ENCODE data around the gene ANKRD22. TPM values are rescaled to one million over a fixed set of nuclear protein-coding genes. Genes with fewer than 3 reads are reported as not detected.

ANKRD22 gene
- total RNA-seq: 0.71 TPM
- long read RNA-seq, partial matches to known transcripts: 0 of 1 reads
- long read RNA-seq, other reads (novel, unspliced or antisense): 0 of 1 reads

GRCh38 chr10:88851706-88852105, at the start of gene ANKRD22:
Gene ANKRD22 (minus strand): TSS chr10:88851844. CDS start chr10:88851607, 237 bp downstream.
- intact Hi-C loops (cut with DNase I): no loop called here
- Histone ChIP-seq H3K4me1 (peaks cover 34% of the 10 kb centered on the region), H3K4me3 (no peak within 1 kb of the TSS), H3K9me3 (no peaks in the 10 kb centered on the region), H3K27me3 (ENCODE audit: low read depth) (no peaks in the 10 kb centered on the region), H3K36me3 (no peaks in the 10 kb centered on the region), H3K27ac (peak within 1 kb of the TSS; percentile 37)
- ATAC-seq (peak; percentile 92 to 93), DNase-seq (peak; percentile 51)
- TF ChIP-seq, protein P1, sequence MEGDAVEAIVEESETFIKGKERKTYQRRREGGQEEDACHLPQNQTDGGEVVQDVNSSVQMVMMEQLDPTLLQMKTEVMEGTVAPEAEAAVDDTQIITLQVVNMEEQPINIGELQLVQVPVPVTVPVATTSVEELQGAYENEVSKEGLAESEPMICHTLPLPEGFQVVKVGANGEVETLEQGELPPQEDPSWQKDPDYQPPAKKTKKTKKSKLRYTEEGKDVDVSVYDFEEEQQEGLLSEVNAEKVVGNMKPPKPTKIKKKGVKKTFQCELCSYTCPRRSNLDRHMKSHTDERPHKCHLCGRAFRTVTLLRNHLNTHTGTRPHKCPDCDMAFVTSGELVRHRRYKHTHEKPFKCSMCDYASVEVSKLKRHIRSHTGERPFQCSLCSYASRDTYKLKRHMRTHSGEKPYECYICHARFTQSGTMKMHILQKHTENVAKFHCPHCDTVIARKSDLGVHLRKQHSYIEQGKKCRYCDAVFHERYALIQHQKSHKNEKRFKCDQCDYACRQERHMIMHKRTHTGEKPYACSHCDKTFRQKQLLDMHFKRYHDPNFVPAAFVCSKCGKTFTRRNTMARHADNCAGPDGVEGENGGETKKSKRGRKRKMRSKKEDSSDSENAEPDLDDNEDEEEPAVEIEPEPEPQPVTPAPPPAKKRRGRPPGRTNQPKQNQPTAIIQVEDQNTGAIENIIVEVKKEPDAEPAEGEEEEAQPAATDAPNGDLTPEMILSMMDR (IDR thresholded peaks at IDR 0.05): no peak

- DNase-seq (no peak), ATAC-seq (no peak)
- intact Hi-C loops (cut with DNase I): no loop called here
- Histone ChIP-seq H3K27ac (no peak overlapping the region), H3K4me1 (peaks cover 16% of the 10 kb centered on the region), H3K27me3 (ENCODE audit: low read depth) (no peaks in the 10 kb centered on the region), H3K9me3 (no peaks in the 10 kb centered on the region), H3K36me3 (peaks cover 7% of the 10 kb centered on the region), H3K4me3 (no peak overlapping the region)
- TF ChIP-seq, protein P1 (IDR thresholded peaks at IDR 0.05): no peak
Observed at GRCh38 chr10:88899886-88900285, 48.2 kb upstream of the ANKRD22 start.

DNA sequence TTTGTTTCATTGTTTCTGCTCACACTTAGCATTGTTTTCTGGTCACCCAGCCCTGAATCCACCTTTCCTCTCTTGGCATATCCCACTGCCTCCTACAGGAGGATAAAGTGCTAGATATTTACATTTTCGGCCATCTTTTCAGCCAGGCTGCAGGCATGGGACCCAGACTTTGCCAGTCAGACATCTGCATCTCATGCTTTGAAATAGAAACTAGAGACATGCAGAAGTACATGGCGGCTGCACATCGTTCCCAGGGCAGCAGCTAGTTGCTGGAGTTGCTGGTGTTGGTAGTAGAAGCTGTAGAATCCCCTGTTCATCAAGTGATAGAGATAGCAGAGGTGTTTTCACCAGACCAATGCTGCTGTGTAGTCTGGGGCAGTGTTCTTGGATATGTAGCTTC, 47.1 kb upstream of the ANKRD22 start:
- Histone ChIP-seq H3K4me3 (no peak overlapping the region), H3K4me1 (peaks cover 16% of the 10 kb centered on the region), H3K27ac (no peak overlapping the region), H3K9me3 (no peaks in the 10 kb centered on the region), H3K36me3 (peaks cover 3% of the 10 kb centered on the region), H3K27me3 (ENCODE audit: low read depth) (no peaks in the 10 kb centered on the region)
- intact Hi-C loops (cut with DNase I): no loop called here
- DNase-seq (no peak), ATAC-seq (no peak)
- TF ChIP-seq, protein P1 (IDR thresholded peaks at IDR 0.05): no peak

GRCh38 chr10:88896994-88897853, 45.6 kb upstream of the ANKRD22 start:
- no peaks in the 10 kb centered on the region for H3K27me3 ChIP-seq (ENCODE audit: low read depth)
- H3K36me3 ChIP-seq: no peaks in the 10 kb centered on the region
- intact Hi-C loops (cut with DNase I): no loop called here
- no peak overlapping the region for H3K4me3 ChIP-seq
- H3K9me3 ChIP-seq: no peaks in the 10 kb centered on the region
- DNase-seq (no peak), ATAC-seq (no peak)
- peak overlapping the region; percentile 15 for H3K27ac ChIP-seq
- TF ChIP-seq, protein P1 (IDR thresholded peaks at IDR 0.05): no peak
- peaks cover 24% of the 10 kb centered on the region for H3K4me1 ChIP-seq

DNA sequence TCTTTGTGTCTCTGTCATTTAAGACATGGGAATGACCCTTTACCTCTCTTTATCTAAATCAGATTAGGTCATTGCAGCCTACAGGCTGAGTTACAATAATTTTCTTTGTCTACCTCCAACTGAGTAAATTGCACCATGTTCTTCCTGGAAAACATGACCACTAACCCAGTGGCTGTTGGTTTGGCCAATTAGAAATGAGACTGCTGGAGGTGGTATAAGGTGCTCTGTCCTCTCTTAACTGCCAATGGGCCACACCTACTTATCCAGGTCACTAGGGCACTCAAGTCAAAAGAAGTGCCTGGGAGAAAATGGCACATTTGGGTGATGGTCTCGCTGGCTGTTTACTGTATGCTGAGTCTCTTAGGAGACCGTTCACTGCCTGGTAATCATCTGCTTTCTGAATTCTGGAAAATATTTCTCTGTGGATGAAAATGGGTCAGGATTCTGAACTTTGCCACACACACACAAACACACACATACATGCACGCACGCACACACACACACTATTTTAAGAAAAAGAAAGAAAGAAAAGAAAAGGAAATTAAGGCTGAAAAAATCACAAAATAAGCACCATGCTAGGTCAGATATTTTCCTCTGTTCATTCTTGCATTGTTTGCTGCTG, 44.8 kb upstream of the ANKRD22 start:
- Histone ChIP-seq H3K4me3 (no peak overlapping the region), H3K9me3 (no peaks in the 10 kb centered on the region), H3K36me3 (no peaks in the 10 kb centered on the region), H3K4me1 (peaks cover 18% of the 10 kb centered on the region), H3K27ac (peak overlapping the region; percentile 15), H3K27me3 (ENCODE audit: low read depth) (no peaks in the 10 kb centered on the region)
- DNase-seq (no peak), ATAC-seq (no peak)
- intact Hi-C loops (cut with DNase I): no loop called here
- TF ChIP-seq, protein P1 (IDR thresholded peaks at IDR 0.05): no peak
